ENCODE results near the gene CYP2D6.
"Not testable (repeated sequence)": the region's sequence is repeated elsewhere in the genome, so short reads cannot be mapped to it uniquely, and the experiment has no call there.

The CYP2D6 gene

GRCh38 chr22:42134100-42135020 lies 3.8 kb upstream of the CYP2D6 start:
- TF ChIP-seq POLR2A (IDR thresholded peaks at IDR 0.05; ENCODE audit: low read depth, low read length) = no peak
- no peak for DNase-seq (ENCODE audit: insufficient read length, low spot score)
- FAIRE-seq = no peak

DNA sequence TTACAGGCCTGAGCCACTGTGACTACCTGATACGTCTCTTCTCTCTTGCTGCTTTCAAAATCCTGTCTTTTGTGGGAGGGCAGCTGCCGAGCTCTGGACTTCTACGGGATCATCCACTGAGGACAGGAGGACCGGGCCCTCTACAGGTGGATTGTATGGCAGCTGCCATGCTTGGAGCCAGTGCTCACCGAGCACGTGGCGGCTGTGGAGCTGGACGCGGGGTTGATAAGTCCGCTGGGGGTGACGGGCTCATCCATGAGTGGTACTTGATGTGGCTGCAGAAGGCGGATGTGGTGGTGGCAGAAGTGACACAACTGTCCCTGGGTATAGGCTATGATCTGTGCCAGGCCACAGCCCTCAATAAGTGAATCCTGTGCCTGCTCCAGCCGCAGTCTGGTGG lies 1.8 kb upstream of the CYP2D6 start:
- TF ChIP-seq POLR2A (IDR thresholded peaks at IDR 0.05; ENCODE audit: low read depth, low read length) = no peak

DNA sequence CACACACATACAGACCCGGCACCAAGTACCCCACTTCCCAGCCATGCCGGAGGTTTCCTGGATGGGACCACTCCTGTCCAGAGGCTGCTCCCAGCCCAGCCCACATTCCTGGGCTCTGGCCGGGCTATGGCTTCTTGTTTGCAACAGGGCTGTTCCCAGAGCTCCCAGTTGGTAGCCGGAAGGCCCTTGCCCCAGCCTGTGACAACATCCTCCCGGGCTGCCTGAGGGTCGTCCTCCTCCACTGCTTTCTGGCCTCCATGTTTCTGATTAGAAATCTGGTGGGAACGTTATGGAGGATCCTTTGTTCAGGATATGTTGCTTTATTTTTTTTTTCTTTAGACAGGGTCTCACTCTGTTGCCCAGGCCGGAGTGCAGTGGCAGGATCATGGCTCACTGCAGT lies 952 bp upstream of the CYP2D6 start:
- FAIRE-seq (no peak), DNase-seq (ENCODE audit: insufficient read length, low spot score) (no peak)
- no peak for TF ChIP-seq POLR2A (IDR thresholded peaks at IDR 0.05; ENCODE audit: low read depth, low read length)

More for the DNA sequence above, 1.8 kb upstream of the CYP2D6 start:
- FAIRE-seq (no peak), DNase-seq (ENCODE audit: insufficient read length, low spot score) (no peak)

DNA sequence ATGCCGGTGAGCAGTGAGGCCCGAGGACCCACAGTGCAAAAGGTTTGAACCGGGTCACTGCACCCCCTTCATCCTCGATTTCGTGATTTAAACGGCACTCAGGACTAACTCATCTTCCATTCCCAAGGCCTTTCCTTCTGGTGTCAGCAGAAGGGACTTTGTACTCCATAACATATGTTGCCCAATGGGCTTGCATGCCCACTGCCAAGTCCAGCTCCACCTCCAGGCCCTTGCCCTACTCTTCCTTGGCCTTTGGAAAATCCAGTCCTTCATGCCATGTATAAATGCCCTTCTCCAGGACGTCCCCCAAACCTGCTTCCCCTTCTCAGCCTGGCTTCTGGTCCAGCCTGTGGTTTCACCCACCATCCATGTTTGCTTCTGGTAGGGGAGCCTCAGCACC lies 428 bp downstream of the CYP2D6 start:
- not testable (repeated sequence) for DNase-seq (ENCODE audit: insufficient read length, low spot score); FAIRE-seq

- not testable (repeated sequence) for DNase-seq (ENCODE audit: insufficient read length, low spot score)
Measured at GRCh38 chr22:42128776-42129694, 1.6 kb downstream of the CYP2D6 start.

DNA sequence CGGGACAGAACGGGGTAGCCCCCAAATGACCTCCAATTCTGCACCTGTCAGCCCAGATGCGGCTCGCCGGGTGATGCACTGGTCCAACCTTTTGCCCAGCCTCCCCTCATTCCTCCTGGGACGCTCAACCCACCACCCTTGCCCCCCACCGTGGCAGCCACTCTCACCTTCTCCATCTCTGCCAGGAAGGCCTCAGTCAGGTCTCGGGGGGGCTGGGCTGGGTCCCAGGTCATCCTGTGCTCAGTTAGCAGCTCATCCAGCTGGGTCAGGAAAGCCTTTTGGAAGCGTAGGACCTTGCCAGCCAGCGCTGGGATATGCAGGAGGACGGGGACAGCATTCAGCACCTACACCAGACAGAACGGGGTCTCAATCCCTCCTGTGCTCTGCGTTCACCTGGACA lies 2.6 kb downstream of the CYP2D6 start:
- not testable (repeated sequence) for FAIRE-seq; DNase-seq (ENCODE audit: insufficient read length, low spot score)

More at GRCh38 chr22:42128776-42129694, 1.6 kb downstream of the CYP2D6 start:
- FAIRE-seq = not testable (repeated sequence)

GRCh38 chr22:42127606-42128005 lies 3.0 kb downstream of the CYP2D6 start:
- TF ChIP-seq POLR2A (IDR thresholded peaks at IDR 0.05; ENCODE audit: low read depth, low read length) = no peak
- no peak for FAIRE-seq

GRCh38 chr22:42123529-42123928 lies 7.1 kb downstream of the CYP2D6 start:
- FAIRE-seq; DNase-seq (ENCODE audit: insufficient read length, low spot score): not testable (repeated sequence)

More at GRCh38 chr22:42127606-42128005, 3.0 kb downstream of the CYP2D6 start:
- DNase-seq (ENCODE audit: insufficient read length, low spot score) = no peak

- DNase-seq (ENCODE audit: insufficient read length, low spot score); FAIRE-seq: not testable (repeated sequence)
Measured at GRCh38 chr22:42120231-42121021, 10.2 kb downstream of the CYP2D6 start.

GRCh38 chr22:42116848-42117424 lies 13.7 kb downstream of the CYP2D6 start:
- DNase-seq (ENCODE audit: insufficient read length, low spot score) (no peak), FAIRE-seq (no peak)
- TF ChIP-seq POLR2A (IDR thresholded peaks at IDR 0.05; ENCODE audit: low read depth, low read length) = no peak

- DNase-seq (ENCODE audit: insufficient read length, low spot score); FAIRE-seq: not testable (repeated sequence)
Measured at GRCh38 chr22:42115420-42115830, 15.2 kb downstream of the CYP2D6 start.

DNA sequence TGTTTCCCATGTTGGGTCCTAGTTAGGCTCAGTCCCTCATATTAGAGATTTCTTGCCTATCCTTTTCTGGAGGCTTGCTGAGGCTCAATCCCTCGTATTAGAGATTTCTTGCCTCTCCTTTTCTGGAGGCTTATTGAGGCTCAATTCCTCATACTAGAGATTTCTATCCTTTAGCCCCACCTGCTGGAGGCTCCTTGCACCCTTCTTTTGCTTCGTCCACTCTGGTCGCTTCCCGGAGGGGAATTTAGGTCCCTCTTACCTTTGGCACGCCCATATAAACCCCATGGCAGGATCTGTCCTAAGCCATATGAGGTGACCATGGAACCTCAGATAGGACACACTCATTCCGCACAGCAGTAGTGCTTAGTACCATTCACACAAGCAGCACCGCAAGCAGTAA lies 15.9 kb downstream of the CYP2D6 start:
- FAIRE-seq = no peak
- no peak for TF ChIP-seq POLR2A (IDR thresholded peaks at IDR 0.05; ENCODE audit: low read depth, low read length)
- no peak for DNase-seq (ENCODE audit: insufficient read length, low spot score)

- FAIRE-seq; DNase-seq (ENCODE audit: insufficient read length, low spot score): not testable (repeated sequence)
Measured at GRCh38 chr22:42112793-42113192, 17.8 kb downstream of the CYP2D6 start.

Data from H54 (cell line).